RWPE1 (cell line): ENCODE results near the gene RAB3IL1.
A peak's percentile ranks its signal among the peaks of the same experiment; 100 is the strongest.
"Not testable (repeated sequence)": the region's sequence is repeated elsewhere in the genome, so short reads cannot be mapped to it uniquely, and the experiment has no call there.

ENCODE experiments used
- CTCF ChIA-PET: fragments of 350-600 bp; sonication (Branson Sonifier 250); formaldehyde crosslinking; extraction: SDS; loops from one replicate; lab custom pipeline; 2021; lab: Yijun Ruan, JAX
- POLR2A ChIA-PET: fragments of 400-600 bp; formaldehyde crosslinking; extraction: SDS; loops from one replicate; lab custom pipeline; 2020; ENCODE audit warnings: antibody characterized with exemption; ENCODE audit not compliant: low non-redundant PET; lab: Yijun Ruan, JAX
- DNase-seq: peaks from one replicate; pipeline ENCODE4 v3.0.0; 2012; ENCODE audit warnings: low spot score
- H3K27ac ChIP-seq: fragments of 450-650 bp; 2 replicates; pipeline ENCODE4 v1.5.1; 2017
- TF ChIP-seq, protein P1 (sequence below): fragments of 450-650 bp; conservative IDR thresholded peaks from 2 replicates; pipeline ENCODE4 v1.5.1; 2017; ENCODE audit warnings: low read depth, mild to moderate bottlenecking

RAB3IL1 gene

DNA sequence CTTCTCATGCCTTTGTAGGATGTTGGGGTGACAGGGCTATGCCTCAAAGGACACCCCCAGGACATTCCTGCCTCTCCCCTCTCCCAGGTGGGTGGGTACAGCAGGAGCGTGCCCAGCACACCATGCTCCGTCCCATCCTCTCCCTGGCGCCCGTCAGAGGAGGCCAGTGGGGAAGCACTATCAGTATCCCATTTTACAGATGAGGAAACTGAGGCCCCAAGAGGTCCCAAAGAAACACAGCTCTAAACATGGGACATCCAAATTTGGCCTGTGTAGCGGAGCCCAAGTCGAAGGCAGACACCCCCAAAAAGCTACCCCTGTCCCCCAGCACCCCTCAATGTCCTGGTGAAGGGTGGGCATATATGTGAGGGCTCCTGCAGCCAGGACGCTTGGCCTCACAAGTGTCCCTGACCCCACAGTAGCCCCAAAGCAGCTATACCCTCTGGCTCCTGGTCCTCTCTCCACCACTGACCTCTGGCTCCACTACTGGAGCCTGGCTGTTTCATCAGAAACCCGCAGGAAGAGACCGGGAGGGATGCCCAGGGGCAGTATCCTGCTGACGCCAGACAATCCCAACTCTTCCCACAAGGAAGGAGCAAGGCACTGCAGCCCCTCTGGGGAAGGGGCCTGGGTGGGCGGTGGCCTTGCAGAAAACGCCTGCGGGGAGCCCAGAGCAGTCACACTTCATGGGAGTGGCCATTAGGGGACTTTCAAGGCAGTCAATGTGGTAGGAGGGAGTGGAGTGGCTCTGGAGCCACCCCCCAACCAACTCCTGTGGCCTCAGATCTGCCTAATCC is 31.4 kb downstream of the RAB3IL1 start:
- TF ChIP-seq, protein P1, sequence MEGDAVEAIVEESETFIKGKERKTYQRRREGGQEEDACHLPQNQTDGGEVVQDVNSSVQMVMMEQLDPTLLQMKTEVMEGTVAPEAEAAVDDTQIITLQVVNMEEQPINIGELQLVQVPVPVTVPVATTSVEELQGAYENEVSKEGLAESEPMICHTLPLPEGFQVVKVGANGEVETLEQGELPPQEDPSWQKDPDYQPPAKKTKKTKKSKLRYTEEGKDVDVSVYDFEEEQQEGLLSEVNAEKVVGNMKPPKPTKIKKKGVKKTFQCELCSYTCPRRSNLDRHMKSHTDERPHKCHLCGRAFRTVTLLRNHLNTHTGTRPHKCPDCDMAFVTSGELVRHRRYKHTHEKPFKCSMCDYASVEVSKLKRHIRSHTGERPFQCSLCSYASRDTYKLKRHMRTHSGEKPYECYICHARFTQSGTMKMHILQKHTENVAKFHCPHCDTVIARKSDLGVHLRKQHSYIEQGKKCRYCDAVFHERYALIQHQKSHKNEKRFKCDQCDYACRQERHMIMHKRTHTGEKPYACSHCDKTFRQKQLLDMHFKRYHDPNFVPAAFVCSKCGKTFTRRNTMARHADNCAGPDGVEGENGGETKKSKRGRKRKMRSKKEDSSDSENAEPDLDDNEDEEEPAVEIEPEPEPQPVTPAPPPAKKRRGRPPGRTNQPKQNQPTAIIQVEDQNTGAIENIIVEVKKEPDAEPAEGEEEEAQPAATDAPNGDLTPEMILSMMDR: no peak
- no peak for DNase-seq
- ChIA-PET CTCF (interaction anchor here (0.6 to 1.6 kb wide), 4 partner anchors 15 to 440 kb away, joined by 3 to 6 read pairs (median 4); no protein-coding TSS in a partner anchor), POLR2A (no interaction called here)
- H3K27ac ChIP-seq: peak overlapping the region; percentile 90

DNA sequence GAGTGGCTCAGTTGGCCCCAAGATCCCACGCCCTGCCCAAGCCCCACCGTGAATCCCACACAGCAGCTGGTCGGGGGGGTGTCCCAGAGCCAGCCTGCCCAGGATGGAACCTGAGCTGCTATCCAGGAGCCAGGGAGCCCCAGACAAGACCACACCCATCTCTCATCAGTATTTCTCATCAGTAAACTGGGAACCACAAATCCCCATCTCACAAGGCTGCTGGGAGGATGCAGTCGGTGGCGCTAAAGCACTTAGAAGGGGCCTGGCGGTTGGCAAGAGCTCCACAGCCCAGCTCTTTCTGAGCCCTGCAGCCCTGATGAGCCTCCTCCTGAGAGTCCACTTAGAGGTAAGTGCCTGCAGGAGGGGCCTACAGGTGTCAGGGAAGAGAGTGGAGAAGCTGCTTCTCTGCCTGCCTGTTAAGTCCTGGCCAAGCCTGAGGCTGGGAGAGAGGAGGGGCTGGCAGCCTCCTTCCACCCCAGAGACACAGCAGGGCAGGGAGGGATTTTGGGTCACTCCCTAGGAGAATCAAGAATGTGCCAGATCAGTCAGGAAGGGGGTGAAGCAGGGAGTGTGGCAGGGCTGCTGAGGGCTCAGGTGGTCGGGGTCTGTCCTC is 32.1 kb downstream of the RAB3IL1 start:
- TF ChIP-seq, protein P1: no peak
- H3K27ac ChIP-seq: peak overlapping the region; percentile 90
- POLR2A ChIA-PET: no interaction called here
- DNase-seq: no peak
- CTCF ChIA-PET: interaction anchor here (0.9 to 1.6 kb wide), 3 partner anchors 14 to 197 kb away, joined by 3 to 6 read pairs (median 6); no protein-coding TSS in a partner anchor

DNA sequence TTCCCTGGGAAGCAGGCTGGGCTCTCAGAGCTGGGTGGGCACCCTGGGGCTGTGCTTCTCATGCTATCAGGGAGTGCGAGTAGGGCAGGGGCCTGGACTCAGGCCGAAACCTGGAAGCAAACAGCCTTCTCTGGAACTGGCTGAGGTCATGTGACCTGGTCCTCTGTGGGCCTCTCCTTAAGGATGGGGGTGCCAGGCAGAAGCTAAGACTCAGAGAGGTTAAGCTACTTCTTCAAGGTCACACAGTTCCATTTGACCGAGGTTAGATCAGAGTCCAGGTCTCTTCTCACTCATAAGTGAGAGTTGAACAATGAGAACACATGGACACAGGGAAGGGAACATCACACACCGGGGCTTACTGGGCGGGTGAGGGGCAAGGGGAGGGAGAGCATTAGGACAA is 33.4 kb downstream of the RAB3IL1 start:
- ChIA-PET POLR2A (no interaction called here), CTCF (interaction anchor here (1.2 kb wide), 1 partner anchor 10 kb away, joined by 5 read pairs; no protein-coding TSS in a partner anchor)

DNA sequence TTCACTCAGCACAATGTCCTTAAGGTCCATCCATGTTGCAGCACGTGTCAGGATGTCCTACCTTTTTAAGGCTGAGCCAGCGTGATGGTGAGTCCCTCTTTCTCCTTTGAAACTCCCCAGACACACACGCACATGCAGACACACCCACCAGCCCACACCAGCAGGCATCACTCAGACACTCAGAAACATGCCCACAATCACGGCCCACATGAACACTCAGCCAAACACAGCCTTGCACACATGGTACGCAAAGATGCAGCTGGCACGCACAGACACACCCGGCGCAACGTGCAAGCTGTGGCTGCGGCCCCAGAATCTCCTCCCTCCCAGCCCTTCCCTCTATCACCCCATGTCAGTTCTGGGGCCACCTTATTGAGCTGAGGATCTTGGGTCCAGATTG is 34.0 kb downstream of the RAB3IL1 start:
- TF ChIP-seq, protein P1: no peak
- no peak for DNase-seq
- H3K27ac ChIP-seq: peak overlapping the region; percentile 51
- CTCF ChIA-PET: interaction anchor here (1.2 kb wide), 1 partner anchor 10 kb away, joined by 5 read pairs; no protein-coding TSS in a partner anchor
- POLR2A ChIA-PET: no interaction called here

More for the DNA sequence above, 33.4 kb downstream of the RAB3IL1 start:
- no peak for DNase-seq
- peak overlapping the region; percentile 51 for H3K27ac ChIP-seq
- TF ChIP-seq, protein P1: no peak

DNA sequence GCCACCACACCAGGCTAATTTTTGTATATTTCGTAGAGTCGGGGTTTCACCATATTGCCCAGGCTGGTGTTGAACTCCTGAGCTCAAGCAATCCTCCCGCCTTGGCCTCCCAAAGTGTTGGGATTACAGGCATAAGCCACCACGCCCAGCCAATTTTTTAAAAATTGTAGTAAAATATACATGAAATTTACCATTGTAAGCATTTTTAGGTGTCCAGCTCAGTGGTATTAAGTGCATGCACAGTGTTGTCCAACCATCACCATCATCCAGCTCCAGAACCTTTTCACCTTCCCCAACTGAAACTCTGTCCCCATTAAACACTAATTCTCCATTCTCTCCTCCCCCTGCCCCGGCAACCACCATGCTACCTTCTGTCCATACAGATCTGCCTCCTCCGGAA is 34.5 kb downstream of the RAB3IL1 start:
- ChIA-PET CTCF (interaction anchor here (1.2 kb wide), 2 partner anchors 9 to 48 kb away, joined by 3 to 5 read pairs; no protein-coding TSS in a partner anchor), POLR2A (interaction anchor here (0.6 kb wide), 1 partner anchor 195 kb away, joined by 3 read pairs; no protein-coding TSS in a partner anchor)
- peak overlapping the region; percentile 51 for H3K27ac ChIP-seq
- no peak for DNase-seq
- TF ChIP-seq, protein P1: no peak

DNA sequence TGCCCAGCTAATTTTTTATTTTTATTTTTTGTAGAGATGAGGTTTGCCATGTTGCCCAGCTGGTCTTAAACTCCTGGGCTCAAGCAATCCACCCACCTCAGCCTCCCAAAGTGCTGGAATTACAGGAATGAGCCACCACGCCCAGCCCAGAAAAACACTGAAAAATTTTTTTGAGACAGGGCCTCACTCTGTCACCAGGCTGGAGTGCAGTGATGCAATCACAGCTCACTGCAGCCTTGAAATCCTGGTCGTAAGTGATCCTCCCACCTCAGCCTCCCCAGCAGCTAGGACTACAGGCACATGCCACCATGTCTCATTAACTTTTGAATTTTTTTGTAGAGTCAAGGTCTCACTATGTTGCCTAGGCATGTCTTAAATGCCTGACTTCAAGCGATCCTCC is 35.1 kb downstream of the RAB3IL1 start:
- ChIA-PET POLR2A (interaction anchor here (0.6 kb wide), 1 partner anchor 195 kb away, joined by 3 read pairs; no protein-coding TSS in a partner anchor), CTCF (interaction anchor here (0.8 to 1.2 kb wide), 2 partner anchors 48 to 200 kb away, joined by 3 read pairs; no protein-coding TSS in a partner anchor)
- DNase-seq: not testable (repeated sequence)

More for the DNA sequence above, 35.1 kb downstream of the RAB3IL1 start:
- H3K27ac ChIP-seq: peak overlapping the region; percentile 51
